Middle frontal gyrus (tissue), 1 donor: ENCODE data around the gene TM4SF5.

Source experiments
- DNase-seq: peaks from one replicate; pipeline ENCODE4 v3.0.0-alpha.2; 2015; ENCODE audit warnings: low spot score; ENCODE audit errors: extremely low spot score

Gene TM4SF5, protein sequence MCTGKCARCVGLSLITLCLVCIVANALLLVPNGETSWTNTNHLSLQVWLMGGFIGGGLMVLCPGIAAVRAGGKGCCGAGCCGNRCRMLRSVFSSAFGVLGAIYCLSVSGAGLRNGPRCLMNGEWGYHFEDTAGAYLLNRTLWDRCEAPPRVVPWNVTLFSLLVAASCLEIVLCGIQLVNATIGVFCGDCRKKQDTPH

GRCh38 chr17:4771519-4772234 lies at the start of gene TM4SF5:
Gene TM4SF5, plus strand, starts transcription at chr17:4771886. Its CDS starts 37 bp downstream, at chr17:4771923.
- no peak for DNase-seq

GRCh38 chr17:4722678-4723240 lies 48.9 kb upstream of the TM4SF5 start:
- no peak for DNase-seq

DNA sequence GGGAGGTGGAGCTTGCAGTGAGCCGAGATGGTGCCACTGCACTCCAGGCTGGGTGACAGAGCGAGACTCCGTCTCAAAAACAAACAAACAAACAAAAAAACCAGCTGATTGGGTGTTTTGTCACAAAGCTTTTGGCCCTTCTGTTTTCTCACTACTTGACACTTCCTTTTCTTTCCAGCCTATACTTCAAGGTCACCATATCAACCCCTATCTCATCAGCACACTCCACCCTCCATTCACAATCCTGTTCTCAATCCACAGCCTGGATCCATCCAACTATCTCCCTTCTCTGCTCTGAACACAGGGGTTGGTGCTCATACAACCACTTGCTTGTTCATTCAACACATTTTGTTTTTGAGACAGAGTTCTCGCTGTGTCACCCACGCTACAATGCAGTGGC lies 47.0 kb upstream of the TM4SF5 start:
- no peak for DNase-seq

DNA sequence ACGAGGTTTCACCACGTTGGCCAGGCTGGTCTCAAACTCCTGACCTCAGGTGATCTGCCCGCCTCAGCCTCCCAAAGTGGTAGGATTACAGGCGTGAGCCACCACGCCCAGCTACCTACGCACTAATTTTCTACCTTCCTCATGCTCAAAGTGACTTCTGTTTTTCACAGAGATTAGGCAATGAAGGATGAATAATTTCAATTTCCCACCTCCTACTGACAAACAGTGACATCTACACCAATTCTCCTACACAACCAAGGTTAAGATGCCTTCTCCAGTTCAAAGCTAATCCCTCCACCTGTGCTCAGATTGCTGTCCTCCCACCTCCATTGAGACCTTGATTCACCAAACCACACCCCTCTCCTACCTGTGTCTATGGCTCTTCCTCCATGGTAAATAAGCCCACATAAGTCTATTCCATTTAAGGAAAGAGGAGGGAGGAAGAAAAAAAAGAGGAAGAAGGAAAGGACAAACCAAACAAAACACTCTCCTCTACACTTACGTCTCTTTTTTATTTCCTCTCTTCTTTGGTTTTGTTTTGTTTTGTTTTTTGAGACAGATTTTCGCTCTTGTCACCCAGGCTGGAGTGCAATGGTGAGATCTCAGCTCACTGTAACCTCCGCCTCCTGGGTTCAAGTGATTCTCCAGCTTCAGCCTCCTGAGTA lies 45.9 kb upstream of the TM4SF5 start:
- DNase-seq: no peak

- DNase-seq: no peak
Measured at GRCh38 chr17:4728124-4728523, 43.6 kb upstream of the TM4SF5 start.

- no peak for DNase-seq
Measured at GRCh38 chr17:4733073-4733531, 38.6 kb upstream of the TM4SF5 start.

DNA sequence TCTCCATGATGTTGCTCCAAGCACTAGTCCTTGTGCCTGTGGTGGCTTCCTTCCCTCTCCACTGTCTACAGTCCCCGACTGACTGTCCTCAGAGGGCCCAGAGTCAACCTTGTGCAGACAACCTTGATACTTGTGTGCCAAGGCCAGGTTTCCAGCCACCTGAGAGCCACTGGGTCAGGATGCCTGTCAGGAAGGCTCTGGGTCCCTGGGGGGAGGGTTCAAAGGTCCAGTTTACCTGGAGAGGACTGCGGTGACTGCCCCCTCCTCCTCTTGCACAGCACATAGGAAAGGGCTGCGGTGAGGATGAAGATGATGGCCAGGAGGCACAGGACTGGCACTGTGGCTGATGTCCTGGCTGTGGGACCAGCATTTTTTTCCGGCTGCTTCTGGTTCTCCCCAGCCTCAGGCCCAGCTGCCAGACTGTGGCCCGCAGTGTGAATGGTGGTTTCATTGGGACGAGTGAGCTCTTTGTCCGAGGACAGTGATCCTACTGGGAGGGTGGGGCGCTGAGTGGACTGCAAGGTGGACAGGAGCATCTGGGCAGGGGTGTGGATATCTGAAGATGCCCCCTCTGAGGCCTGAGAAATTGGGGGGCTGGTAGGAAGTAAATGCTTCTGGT lies 36.7 kb upstream of the TM4SF5 start:
- DNase-seq: no peak

- no peak for DNase-seq
Measured at GRCh38 chr17:4735876-4736651, 35.6 kb upstream of the TM4SF5 start.

DNA sequence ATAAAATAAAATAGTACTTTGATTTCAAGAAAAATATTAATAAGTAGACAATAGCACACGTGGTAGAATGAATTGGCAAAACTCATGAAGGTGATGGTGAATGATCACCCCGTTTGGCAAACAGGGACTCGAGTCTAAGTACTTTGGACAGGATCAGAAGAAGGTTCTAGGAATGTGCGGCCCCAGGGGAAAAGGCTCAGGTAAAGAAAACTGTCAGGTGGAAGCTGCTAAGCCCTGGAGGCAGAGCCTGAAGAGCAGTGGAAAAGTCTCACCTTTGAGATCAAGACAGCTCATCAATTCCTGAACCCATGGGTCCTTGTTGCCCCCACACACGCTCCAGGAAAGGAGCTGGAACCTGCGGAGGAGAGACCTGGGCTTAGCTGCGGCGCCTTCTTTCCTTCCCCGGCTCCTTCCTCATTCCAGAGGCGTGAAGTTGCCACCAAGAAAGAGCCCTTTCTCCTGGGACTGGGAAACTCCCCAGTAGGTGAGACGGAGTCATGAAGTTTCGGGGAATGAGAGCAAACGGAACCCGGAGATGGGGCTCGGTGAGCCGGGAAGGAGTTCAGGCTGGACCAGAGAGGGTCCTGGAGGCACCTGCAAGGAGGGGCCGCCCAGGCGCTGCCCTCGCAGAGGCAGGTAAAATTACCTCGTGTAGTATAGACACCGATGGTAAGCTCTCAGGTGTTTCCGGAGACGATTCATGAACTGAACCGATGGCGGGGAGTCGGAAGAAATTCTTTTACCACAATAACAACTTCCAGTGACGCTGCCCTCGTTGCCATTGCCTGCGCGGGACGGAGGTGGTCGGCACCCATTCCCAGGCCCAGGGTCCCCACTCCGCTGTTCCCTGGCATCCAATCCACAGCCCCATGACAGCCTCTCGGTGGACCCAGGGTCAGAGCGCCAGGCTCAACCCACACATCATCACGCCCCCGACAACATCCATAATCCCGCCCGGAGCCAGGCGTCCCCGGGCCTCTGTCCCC lies 33.3 kb upstream of the TM4SF5 start:
- no peak for DNase-seq

- no peak for DNase-seq
Measured at GRCh38 chr17:4739122-4740024, 32.3 kb upstream of the TM4SF5 start, which contains the start of the genes CXCL16 and ZMYND15. Gene CXCL16, minus strand, starts transcription at chr17:4739928. Its CDS starts 589 bp downstream, at chr17:4739339. Gene ZMYND15, plus strand, starts transcription at chr17:4739833. Its CDS starts 716 bp downstream, at chr17:4740549.

DNA sequence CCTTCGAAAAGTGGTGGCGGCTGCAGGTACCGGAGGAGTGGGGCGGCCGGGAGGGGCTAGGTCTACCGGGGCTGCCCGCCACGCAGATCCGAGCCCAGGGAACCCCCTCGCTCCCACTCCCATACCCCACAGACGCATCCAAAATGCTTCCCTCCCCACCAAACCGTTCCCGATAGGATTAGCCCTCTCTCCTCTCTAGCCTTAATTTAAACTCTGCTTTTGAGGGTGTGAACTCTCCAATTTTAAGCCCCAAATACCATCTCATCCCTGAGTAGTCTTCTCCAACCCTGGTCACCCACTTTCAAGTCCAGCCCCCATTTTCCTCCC lies 31.7 kb upstream of the TM4SF5 start:
- no peak for DNase-seq

- DNase-seq: no peak
Measured at GRCh38 chr17:4740584-4740983, 31.1 kb upstream of the TM4SF5 start.

DNA sequence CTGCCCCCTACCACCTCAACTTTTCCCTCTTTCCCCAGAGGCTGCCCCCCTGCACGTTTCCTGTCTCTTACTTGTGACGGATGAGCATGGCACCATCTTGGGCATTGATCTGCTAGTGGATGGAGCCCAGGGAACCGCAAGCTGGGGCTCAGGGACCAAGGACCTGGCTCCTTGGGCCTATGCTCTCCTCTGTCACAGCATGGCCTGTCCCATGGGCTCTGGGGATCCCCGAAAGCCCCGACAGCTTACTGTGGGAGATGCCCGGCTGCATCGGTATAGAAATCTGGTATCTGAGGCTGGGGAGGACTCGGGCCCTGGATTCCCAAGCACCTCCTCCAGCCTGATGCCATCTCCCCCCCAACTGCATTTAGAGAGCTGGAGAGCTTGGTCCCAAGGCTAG lies 30.1 kb upstream of the TM4SF5 start:
- no peak for DNase-seq

GRCh38 chr17:4742133-4742532 lies 29.6 kb upstream of the TM4SF5 start:
- DNase-seq: no peak

GRCh38 chr17:4742629-4743028 lies 29.1 kb upstream of the TM4SF5 start:
- no peak for DNase-seq

DNA sequence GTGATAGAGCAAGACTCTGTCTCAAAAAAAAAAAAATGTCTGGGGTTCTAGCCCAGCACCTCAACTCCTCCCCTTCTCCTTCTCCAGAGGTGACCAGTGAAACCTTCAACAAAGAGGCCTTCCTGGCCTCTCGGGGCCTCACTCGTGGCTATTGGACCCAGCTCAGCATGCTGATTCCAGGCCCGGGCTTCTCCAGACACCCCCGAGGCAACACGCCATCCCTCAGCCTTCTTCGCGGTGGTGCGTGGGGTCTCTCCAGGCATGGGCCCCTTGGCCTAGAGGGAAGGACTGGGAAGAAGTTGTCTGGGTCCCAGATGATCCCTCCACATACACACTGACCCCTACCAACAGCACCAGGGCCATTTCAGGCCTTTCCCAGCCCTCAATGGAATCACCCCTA lies 28.5 kb upstream of the TM4SF5 start:
- DNase-seq: no peak

GRCh38 chr17:4743898-4744297 lies 27.8 kb upstream of the TM4SF5 start:
- no peak for DNase-seq
